GM12878 (cell line): Measurements from ENCODE around the gene DNTT. TPM values are rescaled to one million over a fixed set of nuclear protein-coding genes. Genes with fewer than 3 reads are reported as not detected.

ENCODE experiments used
- ATAC-seq: fragments of 200-7000 bp; cut with Tn5 transposase; 3 replicates; pipeline ENCODE4 v1.9.1; 2020; ENCODE audit warnings: mild to moderate bottlenecking, moderate library complexity
- BruUV-seq: library from RNA; stranded (reverse); fragments of 400-500 nt; replicated peaks from 2 replicates; lab custom pipeline; 2021; lab: Mats Ljungman, UMichigan
- CTCF ChIA-PET: fragments of 300-600 bp; sonication (Branson Sonifier 250); formaldehyde crosslinking; extraction: SDS; loops from one replicate; lab custom pipeline; 2021; ENCODE audit warnings: inconsistent platforms; lab: Yijun Ruan, JAX
- POLR2A ChIA-PET: fragments of 350-600 bp; formaldehyde crosslinking; extraction: SDS; loops from one replicate; lab custom pipeline; 2021; ENCODE audit warnings: inconsistent platforms; lab: Charles Lee
- RAD21 ChIA-PET: fragments of 300-600 bp; sonication (Branson Sonifier 250); formaldehyde crosslinking; loops from one replicate; lab custom pipeline; 2023; ENCODE audit warnings: antibody characterized with exemption; ENCODE audit not compliant: unreplicated experiment; lab: Charles Lee
- SMC1A ChIA-PET: fragments of 300-600 bp; sonication (Branson Sonifier 250); formaldehyde crosslinking; loops from one replicate; lab custom pipeline; 2023; ENCODE audit not compliant: unreplicated experiment, uncharacterized antibody; lab: Charles Lee
- DNase-seq: peaks from one replicate; pipeline ENCODE4 v3.0.0-alpha.2; 2011; ENCODE audit warnings: low read depth, low spot score
- FAIRE-seq: peaks from 3 replicates; lab custom pipeline; 2011; peaks lifted over from hg19 to GRCh38; lab: Jason Lieb, UNC
- H2AFZ ChIP-seq: 2 replicates; pipeline ENCODE4 v1.6.0; 2011; ENCODE audit warnings: low read depth, low read length, control low read depth; ENCODE audit not compliant: control insufficient read depth
- H3K27ac ChIP-seq: 2 replicates; pipeline ENCODE4 v1.5.1; 2011; ENCODE audit warnings: control low read depth; ENCODE audit not compliant: control insufficient read depth, insufficient read depth
- H3K27me3 ChIP-seq, 2 experiments: replicated peaks in 1 of 2; 2 replicates each; pipeline versions ENCODE4 v1.6.0 to v1.6.1; 2011; ENCODE audit warnings: low read length in 1 of 2; ENCODE audit not compliant: control insufficient read depth in 2 of 2, insufficient read depth in 2 of 2
- H3K36me3 ChIP-seq, 2 experiments: 2 replicates each; pipeline ENCODE4 v1.5.1; 2011; ENCODE audit warnings: low read length in 1 of 2; ENCODE audit not compliant: control insufficient read depth in 2 of 2, insufficient read depth in 2 of 2
- H3K4me1 ChIP-seq: 2 replicates; pipeline ENCODE4 v1.6.1; 2011; ENCODE audit warnings: mild to moderate bottlenecking, low read length, moderate library complexity, mixed read lengths; ENCODE audit not compliant: control insufficient read depth, insufficient read depth
- H3K4me2 ChIP-seq: 2 replicates; pipeline ENCODE4 v1.6.0; 2011; ENCODE audit warnings: control low read depth; ENCODE audit not compliant: control insufficient read depth, insufficient read depth
- H3K4me3 ChIP-seq: fragments of 200-600 bp; sonication (generic); 2 replicates; pipeline ENCODE4 v1.5.1; 2016
- H3K79me2 ChIP-seq: 2 replicates; pipeline ENCODE4 v1.6.0; 2011; ENCODE audit warnings: low read length; ENCODE audit not compliant: control insufficient read depth, insufficient read depth
- H3K9ac ChIP-seq: 2 replicates; pipeline ENCODE4 v1.8.0; 2011; ENCODE audit warnings: low read length, control low read depth, mixed read lengths; ENCODE audit not compliant: control insufficient read depth, insufficient read depth
- H3K9me3 ChIP-seq: replicated peaks from 3 replicates; pipeline ENCODE4 v1.5.1; 2011; ENCODE audit warnings: mild to moderate bottlenecking, low read length; ENCODE audit not compliant: control insufficient read depth, insufficient read depth
- H4K20me1 ChIP-seq: 2 replicates; pipeline ENCODE4 v1.6.0; 2011; ENCODE audit not compliant: control insufficient read depth, insufficient read depth
- DPF2 ChIP-seq: fragments of 450-650 bp; IDR thresholded peaks from 2 replicates; pipeline ENCODE4 v1.6.1; 2017; ENCODE audit warnings: mild to moderate bottlenecking
- EGR1 ChIP-seq, 2 experiments: IDR thresholded peaks; 1 replicate in 1 of 2; 2 replicates in 1 of 2; pipeline ENCODE4 v1.6.1; 2011 to 2012; ENCODE audit warnings: low read depth in 2 of 2, low read length in 2 of 2, borderline replicate concordance in 1 of 2, mild to moderate bottlenecking in 1 of 2, moderate library complexity in 1 of 2
- HDGF ChIP-seq: fragments of 450-650 bp; IDR thresholded peaks from 2 replicates; pipeline ENCODE4 v1.6.1; 2016; ENCODE audit warnings: antibody characterized with exemption
- IRF3 ChIP-seq: fragments of 450-650 bp; IDR thresholded peaks from 2 replicates; pipeline ENCODE4 v1.6.1; 2014; ENCODE audit warnings: mild to moderate bottlenecking
- MLLT1 ChIP-seq: fragments of 450-650 bp; IDR thresholded peaks from 2 replicates; pipeline ENCODE4 v1.6.1; 2016; ENCODE audit warnings: mild to moderate bottlenecking
- NBN ChIP-seq: fragments of 450-650 bp; IDR thresholded peaks from 2 replicates; pipeline ENCODE4 v1.6.1; 2016
- POLR2A ChIP-seq: IDR thresholded peaks from 2 replicates; pipeline ENCODE4 v1.6.1; 2011; ENCODE audit warnings: low read depth, mild to moderate bottlenecking, low read length
- SMARCA5 ChIP-seq: fragments of 450-650 bp; IDR thresholded peaks from 2 replicates; pipeline ENCODE4 v1.6.1; 2017; ENCODE audit warnings: mild to moderate bottlenecking
- SPI1 ChIP-seq: IDR thresholded peaks from 2 replicates; pipeline ENCODE4 v1.6.1; 2011; ENCODE audit warnings: low read depth, mild to moderate bottlenecking, low read length, moderate library complexity, borderline replicate concordance; ENCODE audit not compliant: insufficient read depth
- SREBF2 ChIP-seq: IDR thresholded peaks from 2 replicates; pipeline ENCODE4 v1.6.1; 2012; ENCODE audit warnings: mild to moderate bottlenecking, low read length
- TBL1XR1 ChIP-seq: IDR thresholded peaks from 2 replicates; pipeline ENCODE4 v1.6.1; 2012; ENCODE audit warnings: low read depth, low read length, improper control_type of control experiment
- YY1 ChIP-seq: IDR thresholded peaks from 2 replicates; pipeline ENCODE4 v1.6.1; 2011; ENCODE audit warnings: low read depth, mild to moderate bottlenecking, low read length
- ZNF384 ChIP-seq: IDR thresholded peaks from 2 replicates; pipeline ENCODE4 v1.6.1; 2012; ENCODE audit warnings: low read depth, mild to moderate bottlenecking, low read length, improper control_type of control experiment, borderline replicate concordance
- WGBS: methylation state at CpG from one replicate; pipeline ENCODE4 v1.1.6; 2016; ENCODE audit warnings: low lambda C conversion rate; ENCODE audit not compliant: insufficient replicate concordance, insufficient coverage; ENCODE audit errors: missing lambda C conversion rate; 5-methylcytosine and 5-hydroxymethylcytosine counted together
- in situ Hi-C: fragments of 300-500 bp; cut with MboI; formaldehyde crosslinking; loops from 9 replicates; pipeline ENCODE4 v1.14.3; 2018; ENCODE audit warnings: mixed read lengths
- intact Hi-C: fragments of 100-400 bp; cut with micrococcal nuclease; formaldehyde crosslinking; loops from one replicate; pipeline ENCODE4 v1.14.2; 2022; ENCODE audit not compliant: unreplicated experiment
- polyA plus RNA-seq, 11 experiments: library from polyadenylated mRNA; depleted of rRNA in 4 of 11; unstranded in 6 of 11; stranded (reverse) in 5 of 11; fragments of >200 nt; fragmentation: Nextera tagmentation in 4 of 11; fragmentation: Illumina TruSeq in 1 of 11; extraction: Ambion mirVana in 4 of 11; extraction: Trizol in 1 of 11; gene quantifications; 1 replicate in 1 of 11; 2 replicates in 10 of 11; pipeline versions ENCODE4 v1.2.1 to v1.2.3, GENCODE V29; 2011 to 2016; ENCODE audit warnings: inconsistent platforms in 2 of 11, missing spikeins in 2 of 11, low read depth in 1 of 11
- total RNA-seq, 4 experiments: library from RNA; depleted of rRNA in 3 of 4; stranded (reverse); fragments of >200 nt in 3 of 4; fragmentation: Illumina TruSeq in 1 of 4; extraction: Trizol in 1 of 4; gene quantifications; 2 replicates each; pipeline versions ENCODE4 v1.2.1 to v1.2.3, GENCODE V29; 2013 to 2021
- TF ChIP-seq, protein P1 (sequence below): IDR thresholded peaks from 2 replicates; pipeline ENCODE4 v1.6.1; 2011; ENCODE audit warnings: low read depth, mild to moderate bottlenecking, low read length, moderate library complexity, borderline replicate concordance; ENCODE audit errors: extremely low read depth
- TF ChIP-seq, protein P2 (sequence below): IDR thresholded peaks from 2 replicates; pipeline ENCODE4 v1.6.1; 2012; ENCODE audit warnings: improper control_type of control experiment, low read depth, low read length; ENCODE audit not compliant: insufficient replicate concordance

Gene DNTT
- total and polyA plus RNA-seq, 10 of the 15 experiments (the other 5 are each of a cell fraction or from before 2014, with no cell fraction given), result 0.06 to 0.13 (median 0.09) TPM; not detected in 5

DNA sequence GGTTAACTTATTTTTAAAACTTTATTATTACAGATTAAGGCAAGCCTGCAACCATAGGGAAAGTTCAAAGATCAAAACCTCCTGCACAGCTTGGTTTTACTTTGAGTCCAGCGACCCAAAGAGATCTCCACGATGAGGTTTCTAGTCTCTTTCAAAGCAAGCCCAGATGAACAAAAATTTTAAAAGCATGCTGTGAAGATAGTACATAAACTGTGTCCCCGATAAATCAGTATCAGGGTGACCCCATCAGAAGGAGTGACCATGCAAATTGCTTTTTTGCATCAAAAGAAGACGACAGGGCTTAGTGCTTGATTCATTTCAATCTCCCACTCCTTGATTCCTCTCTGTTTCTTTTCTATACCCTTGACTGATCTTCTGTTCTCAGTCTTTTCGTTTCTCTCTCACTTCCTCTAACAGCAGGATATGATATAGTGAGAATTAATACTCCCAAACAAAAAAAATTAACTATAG lies 16.0 kb upstream of the DNTT start (continued):
- TF ChIP-seq IRF3 (no peak), NBN (0 out of 2 replicates have a peak, but pooled peaks have one; percentile 5), SPI1 (peak; percentile 89), TBL1XR1 (no peak; the same call in 1 of the 2 replicates), DPF2 (peak; percentile 60; the same call in 1 of the 2 replicates), EGR1 (IDR thresholded peaks at IDR 0.05; ENCODE audit: borderline replicate concordance in 1 of 2, low read depth in 2 of 2, low read length in 2 of 2) (no peak), POLR2A (no peak), HDGF (no peak), ZNF384 (peak; percentile 77)
- TF ChIP-seq, protein P1, sequence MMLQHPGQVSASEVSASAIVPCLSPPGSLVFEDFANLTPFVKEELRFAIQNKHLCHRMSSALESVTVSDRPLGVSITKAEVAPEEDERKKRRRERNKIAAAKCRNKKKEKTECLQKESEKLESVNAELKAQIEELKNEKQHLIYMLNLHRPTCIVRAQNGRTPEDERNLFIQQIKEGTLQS, result no peak

DNA sequence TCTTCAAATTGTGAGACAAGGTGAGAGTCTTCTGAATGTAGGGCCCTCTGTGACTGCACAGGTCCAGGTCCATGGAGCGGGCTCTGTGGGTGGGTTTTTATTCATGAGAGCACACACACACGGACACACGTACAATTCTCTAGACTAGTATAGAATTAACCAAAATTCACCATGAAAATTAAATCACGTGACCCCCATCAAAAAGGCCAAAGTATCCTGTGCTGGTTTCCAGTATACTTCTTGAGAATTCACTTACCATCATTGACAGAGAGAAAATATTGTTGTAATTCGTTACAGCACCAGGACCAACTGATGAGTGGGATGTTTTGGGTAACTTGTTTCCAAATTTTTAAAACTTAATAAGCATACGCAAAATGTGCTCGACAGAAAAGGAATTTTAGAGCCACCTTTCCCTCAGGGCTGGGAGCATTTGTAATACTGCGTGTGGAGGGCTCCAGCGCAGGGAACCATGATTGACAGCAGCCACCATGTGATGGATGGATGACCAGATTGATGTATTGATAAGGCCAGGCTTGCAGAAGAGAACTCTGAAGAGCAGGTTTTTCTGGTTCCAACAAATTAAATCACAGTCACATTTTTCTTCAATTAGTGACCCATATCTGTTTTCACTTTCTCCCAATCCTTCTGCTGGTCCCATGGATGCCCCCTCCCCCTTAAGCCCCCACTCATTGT lies 14.9 kb upstream of the DNTT start:
- Histone ChIP-seq H3K36me3 (no peaks in the 10 kb centered on the region), H3K4me3 (peak overlapping the region; percentile 30; the same call in 1 of the 2 replicates), H4K20me1 (no peaks in the 10 kb centered on the region), H2AFZ (no peak overlapping the region; the same call in 1 of the 2 replicates), H3K27me3 (no peaks in the 10 kb centered on the region), H3K9ac (peak overlapping the region; percentile 36; the same call in 1 of the 2 replicates), H3K9me3 (no peaks in the 10 kb centered on the region), H3K4me1 (peaks cover 53% of the 10 kb centered on the region), H3K27ac (peak overlapping the region; percentile 92), H3K79me2 (peaks cover 12% of the 10 kb centered on the region), H3K4me2 (peak overlapping the region; percentile 80)
- no peak for ATAC-seq
- WGBS, result 86% methylated on average over 9 of the region's 9 CpGs
- CTCF ChIA-PET, result no interaction called here
- FAIRE-seq, result no peak
- POLR2A ChIA-PET, result interaction anchor here (3.3 kb wide), 1 partner anchor 27 kb away, joined by 12 read pairs; no protein-coding TSS in a partner anchor
- in situ Hi-C loops, result no loop called here
- SMC1A ChIA-PET, result interaction anchor here (6.1 kb wide), 1 partner anchor 17 kb away, joined by 305 read pairs; the partner anchor contains the start of gene BLNK
- RAD21 ChIA-PET, result no interaction called here
- no TSS peak for BruUV-seq
- intact Hi-C loops, result loop anchor here (5.0 kb wide), 1 partner anchor 452 kb away; no protein-coding TSS in a partner anchor
- DNase-seq, result no peak
- TF ChIP-seq SMARCA5 (no peak), SREBF2 (no peak), YY1 (no peak), MLLT1 (0 out of 2 replicates have a peak, but pooled peaks have one; percentile 16)
- TF ChIP-seq, protein P2, sequence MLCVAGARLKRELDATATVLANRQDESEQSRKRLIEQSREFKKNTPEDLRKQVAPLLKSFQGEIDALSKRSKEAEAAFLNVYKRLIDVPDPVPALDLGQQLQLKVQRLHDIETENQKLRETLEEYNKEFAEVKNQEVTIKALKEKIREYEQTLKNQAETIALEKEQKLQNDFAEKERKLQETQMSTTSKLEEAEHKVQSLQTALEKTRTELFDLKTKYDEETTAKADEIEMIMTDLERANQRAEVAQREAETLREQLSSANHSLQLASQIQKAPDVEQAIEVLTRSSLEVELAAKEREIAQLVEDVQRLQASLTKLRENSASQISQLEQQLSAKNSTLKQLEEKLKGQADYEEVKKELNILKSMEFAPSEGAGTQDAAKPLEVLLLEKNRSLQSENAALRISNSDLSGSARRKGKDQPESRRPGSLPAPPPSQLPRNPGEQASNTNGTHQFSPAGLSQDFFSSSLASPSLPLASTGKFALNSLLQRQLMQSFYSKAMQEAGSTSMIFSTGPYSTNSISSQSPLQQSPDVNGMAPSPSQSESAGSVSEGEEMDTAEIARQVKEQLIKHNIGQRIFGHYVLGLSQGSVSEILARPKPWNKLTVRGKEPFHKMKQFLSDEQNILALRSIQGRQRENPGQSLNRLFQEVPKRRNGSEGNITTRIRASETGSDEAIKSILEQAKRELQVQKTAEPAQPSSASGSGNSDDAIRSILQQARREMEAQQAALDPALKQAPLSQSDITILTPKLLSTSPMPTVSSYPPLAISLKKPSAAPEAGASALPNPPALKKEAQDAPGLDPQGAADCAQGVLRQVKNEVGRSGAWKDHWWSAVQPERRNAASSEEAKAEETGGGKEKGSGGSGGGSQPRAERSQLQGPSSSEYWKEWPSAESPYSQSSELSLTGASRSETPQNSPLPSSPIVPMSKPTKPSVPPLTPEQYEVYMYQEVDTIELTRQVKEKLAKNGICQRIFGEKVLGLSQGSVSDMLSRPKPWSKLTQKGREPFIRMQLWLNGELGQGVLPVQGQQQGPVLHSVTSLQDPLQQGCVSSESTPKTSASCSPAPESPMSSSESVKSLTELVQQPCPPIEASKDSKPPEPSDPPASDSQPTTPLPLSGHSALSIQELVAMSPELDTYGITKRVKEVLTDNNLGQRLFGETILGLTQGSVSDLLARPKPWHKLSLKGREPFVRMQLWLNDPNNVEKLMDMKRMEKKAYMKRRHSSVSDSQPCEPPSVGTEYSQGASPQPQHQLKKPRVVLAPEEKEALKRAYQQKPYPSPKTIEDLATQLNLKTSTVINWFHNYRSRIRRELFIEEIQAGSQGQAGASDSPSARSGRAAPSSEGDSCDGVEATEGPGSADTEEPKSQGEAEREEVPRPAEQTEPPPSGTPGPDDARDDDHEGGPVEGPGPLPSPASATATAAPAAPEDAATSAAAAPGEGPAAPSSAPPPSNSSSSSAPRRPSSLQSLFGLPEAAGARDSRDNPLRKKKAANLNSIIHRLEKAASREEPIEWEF, result no peak
